GM12864 (cell line): ENCODE results near the gene TXNDC11.

Source experiments
- DNase-seq: peaks from one replicate; pipeline ENCODE4 v3.0.0-alpha.2; 2011; ENCODE audit warnings: low read depth
- H3K4me3 ChIP-seq: 2 replicates; pipeline ENCODE4 v1.5.1; 2011; ENCODE audit warnings: mild to moderate bottlenecking, low read depth, low read length, control low read depth
- CTCF ChIP-seq: IDR thresholded peaks from 2 replicates; pipeline ENCODE4 v1.5.1; 2011; ENCODE audit warnings: low read depth, mild to moderate bottlenecking, moderate library complexity, low read length, control low read depth, inconsistent platforms; ENCODE audit errors: missing control alignments

TXNDC11 gene

DNA sequence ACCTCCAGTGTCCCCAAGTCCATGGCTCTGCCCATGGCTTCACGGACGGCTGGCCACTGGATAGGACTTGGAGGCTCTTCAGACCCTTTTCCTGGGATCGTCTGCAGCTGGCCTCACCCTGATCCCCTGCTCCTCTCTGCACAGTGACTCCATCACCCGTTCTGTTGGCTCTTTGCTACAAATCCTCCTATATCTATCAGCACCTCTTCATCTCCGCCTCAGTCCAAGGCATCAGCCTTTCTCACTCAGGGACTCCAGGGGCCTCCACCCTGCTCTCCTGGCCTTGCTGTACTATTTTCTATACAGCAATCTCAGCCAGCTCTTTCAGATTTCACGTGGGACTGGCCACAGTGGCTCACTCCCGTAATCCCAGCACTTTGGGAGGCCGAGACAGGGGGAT is 85.1 kb downstream of the TXNDC11 start:
- no peak overlapping the region for H3K4me3 ChIP-seq
- no peak for TF ChIP-seq CTCF
- DNase-seq: no peak

GRCh38 chr16:11655655-11656054 is 87.0 kb downstream of the TXNDC11 start:
- H3K4me3 ChIP-seq: no peak overlapping the region
- no peak for TF ChIP-seq CTCF
- no peak for DNase-seq

DNA sequence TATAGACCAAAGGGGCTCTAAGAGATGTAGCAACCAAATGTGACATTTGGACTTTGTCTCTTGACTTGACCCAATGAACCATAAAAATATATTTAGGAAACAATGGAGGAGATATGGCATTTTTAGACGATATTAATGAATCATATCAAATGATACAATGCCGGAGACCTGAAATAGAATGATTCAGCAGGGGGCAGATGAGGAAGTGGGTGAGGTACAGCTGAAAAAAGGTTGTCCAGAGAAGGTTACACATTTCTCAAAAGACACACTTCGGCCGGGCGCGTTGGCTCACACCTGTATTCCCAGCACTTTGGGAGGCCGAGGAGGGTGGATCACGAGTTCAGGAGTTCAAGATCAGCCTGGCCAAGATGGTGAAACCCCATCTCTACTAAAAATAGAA is 90.9 kb downstream of the TXNDC11 start:
- no peak for DNase-seq
- no peak for TF ChIP-seq CTCF
- no peak overlapping the region for H3K4me3 ChIP-seq

GRCh38 chr16:11650641-11651591 is 91.7 kb downstream of the TXNDC11 start:
- TF ChIP-seq CTCF: no peak
- no peak for DNase-seq
- H3K4me3 ChIP-seq: no peak overlapping the region

GRCh38 chr16:11649276-11649675 is 93.4 kb downstream of the TXNDC11 start:
- no peak overlapping the region for H3K4me3 ChIP-seq
- no peak for DNase-seq
- TF ChIP-seq CTCF: no peak

DNA sequence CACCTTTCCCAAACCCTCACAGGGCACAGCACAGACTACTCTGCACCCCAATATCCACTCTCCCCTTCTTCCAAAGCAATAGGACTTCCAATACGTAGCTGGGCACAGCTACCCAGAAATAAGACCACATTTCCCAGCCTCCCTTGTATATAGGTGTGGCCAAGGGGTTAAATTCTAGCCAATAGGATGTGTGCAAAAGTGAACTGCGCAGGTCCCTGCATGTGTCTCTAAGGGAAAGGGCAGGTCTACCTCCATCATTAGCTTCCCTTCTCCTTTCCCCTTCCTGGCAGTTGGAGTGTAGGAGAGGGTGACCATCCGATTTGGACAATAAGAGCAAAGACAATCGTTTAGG is 99.9 kb downstream of the TXNDC11 start:
- TF ChIP-seq CTCF: no peak
- H3K4me3 ChIP-seq: no peak overlapping the region
- no peak for DNase-seq
